SK-N-SH treated with all-trans-retinoic acid at 6 μM for 48 hours (cell line): ENCODE results near the gene CRIP1.

Source experiments
- BACH2 ChIP-seq: fragments of 250-450 bp; sonication (Bioruptor Pico); IDR thresholded peaks from 2 replicates; pipeline ENCODE4 v1.9.0; 2021; ENCODE audit warnings: mild to moderate bottlenecking, borderline replicate concordance
- CSDC2 ChIP-seq: fragments of 250-450 bp; sonication (Bioruptor Pico); IDR thresholded peaks from 2 replicates; pipeline ENCODE4 v1.5.0; 2020; ENCODE audit warnings: mild to moderate bottlenecking, moderate library complexity
- ISL1 ChIP-seq: fragments of 250-450 bp; sonication (Bioruptor Pico); IDR thresholded peaks from 2 replicates; pipeline ENCODE4 v2.1.2; 2022; ENCODE audit warnings: mild to moderate bottlenecking, moderate library complexity
- OSR1 ChIP-seq: fragments of 250-450 bp; sonication (Bioruptor Pico); IDR thresholded peaks from 2 replicates; pipeline ENCODE4 v1.8.0; 2022; ENCODE audit warnings: moderate library complexity, mild to moderate bottlenecking, inconsistent platforms
- PPARA ChIP-seq: fragments of 250-450 bp; sonication (Bioruptor Pico); IDR thresholded peaks from 2 replicates; pipeline ENCODE4 v1.5.0; 2020; ENCODE audit warnings: mild to moderate bottlenecking, borderline replicate concordance
- RARB ChIP-seq: fragments of 250-450 bp; sonication (Bioruptor Pico); IDR thresholded peaks from 2 replicates; pipeline ENCODE4 v1.8.0; 2021; ENCODE audit warnings: mild to moderate bottlenecking, moderate library complexity
- TOX ChIP-seq: fragments of 250-450 bp; sonication (Bioruptor Pico); IDR thresholded peaks from 2 replicates; pipeline ENCODE4 v1.8.0; 2021; ENCODE audit warnings: mild to moderate bottlenecking, moderate library complexity, borderline replicate concordance
- ZNF565 ChIP-seq: fragments of 450-650 bp; formaldehyde crosslinking; conservative IDR thresholded peaks from 2 replicates; pipeline ENCODE4 v1.5.0; 2020; ENCODE audit warnings: low read depth, mild to moderate bottlenecking, moderate library complexity
- ZNF8 ChIP-seq: fragments of 450-650 bp; formaldehyde crosslinking; IDR thresholded peaks from 2 replicates; pipeline ENCODE4 v1.5.0; 2020; ENCODE audit warnings: mild to moderate bottlenecking, moderate library complexity

GRCh38 chr14:105455766-105456660 is 30.7 kb upstream of the CRIP1 start:
- TF ChIP-seq PPARA (CRISPR knock-in tag) (no peak), TOX (CRISPR knock-in tag) (no peak), ISL1 (CRISPR knock-in tag) (no peak), ZNF8 (no peak), OSR1 (CRISPR knock-in tag) (no peak), CSDC2 (CRISPR knock-in tag) (no peak), ZNF565 (no peak), BACH2 (CRISPR knock-in tag) (no peak), RARB (CRISPR knock-in tag) (no peak)
